Type B pancreatic cell (in vitro differentiated cells): ENCODE measurements around the gene TCF25. TPM values are rescaled to one million over a fixed set of nuclear protein-coding genes. Genes with fewer than 3 reads are reported as not detected.
"Not testable (repeated sequence)": the region's sequence is repeated elsewhere in the genome, so short reads cannot be mapped to it uniquely, and the experiment has no call there.

Experiments used
- DNase-seq: peaks from one replicate; pipeline ENCODE4 v3.0.0; 2021; ENCODE audit warnings: mixed read lengths; ENCODE audit not compliant: unreplicated experiment; ENCODE audit errors: extremely low spot score
- H3K27ac Mint-ChIP-seq: 2 replicates; pipeline ENCODE4 v1.8.0; 2021; ENCODE audit warnings: mild to moderate bottlenecking, mixed read lengths
- H3K27me3 Mint-ChIP-seq: 2 replicates; pipeline ENCODE4 v1.8.0; 2021; ENCODE audit warnings: mixed read lengths
- H3K36me3 Mint-ChIP-seq: 2 replicates; pipeline ENCODE4 v1.8.0; 2021; ENCODE audit warnings: mixed read lengths
- H3K4me1 Mint-ChIP-seq: one replicate; pipeline ENCODE4 v1.8.0; 2021; ENCODE audit warnings: mixed read lengths; ENCODE audit not compliant: unreplicated experiment
- H3K4me3 Mint-ChIP-seq: 2 replicates; pipeline ENCODE4 v1.8.0; 2021; ENCODE audit warnings: mild to moderate bottlenecking, mixed read lengths
- H3K9me3 Mint-ChIP-seq: 2 replicates; pipeline ENCODE4 v1.8.0; 2021; ENCODE audit warnings: mixed read lengths
- CTCF ChIP-seq: fragments of 200-600 bp; sonication (generic); conservative IDR thresholded peaks from 2 replicates; pipeline ENCODE4 v1.5.0; 2021; ENCODE audit warnings: antibody characterized with exemption, mild to moderate bottlenecking
- total RNA-seq: library from RNA; stranded (reverse); gene quantifications from 2 replicates; pipeline ENCODE4 v1.2.1, GENCODE V29; 2021; ENCODE audit warnings: low replicate concordance

Gene TCF25
- total RNA-seq, 1 donor from 2014 or later: 184 TPM

GRCh38 chr16:89828870-89829629 lies 44.3 kb upstream of the TCF25 start:
- TF ChIP-seq CTCF: no peak
- DNase-seq: no peak
- H3K27ac Mint-ChIP-seq: peak overlapping the region; percentile 63
- H3K4me3 Mint-ChIP-seq: peak overlapping the region; percentile 91
- peaks cover 14% of the 10 kb centered on the region for H3K4me1 Mint-ChIP-seq
- no peaks in the 10 kb centered on the region for H3K36me3 Mint-ChIP-seq
- no peaks in the 10 kb centered on the region for H3K9me3 Mint-ChIP-seq
- H3K27me3 Mint-ChIP-seq: no peaks in the 10 kb centered on the region

DNA sequence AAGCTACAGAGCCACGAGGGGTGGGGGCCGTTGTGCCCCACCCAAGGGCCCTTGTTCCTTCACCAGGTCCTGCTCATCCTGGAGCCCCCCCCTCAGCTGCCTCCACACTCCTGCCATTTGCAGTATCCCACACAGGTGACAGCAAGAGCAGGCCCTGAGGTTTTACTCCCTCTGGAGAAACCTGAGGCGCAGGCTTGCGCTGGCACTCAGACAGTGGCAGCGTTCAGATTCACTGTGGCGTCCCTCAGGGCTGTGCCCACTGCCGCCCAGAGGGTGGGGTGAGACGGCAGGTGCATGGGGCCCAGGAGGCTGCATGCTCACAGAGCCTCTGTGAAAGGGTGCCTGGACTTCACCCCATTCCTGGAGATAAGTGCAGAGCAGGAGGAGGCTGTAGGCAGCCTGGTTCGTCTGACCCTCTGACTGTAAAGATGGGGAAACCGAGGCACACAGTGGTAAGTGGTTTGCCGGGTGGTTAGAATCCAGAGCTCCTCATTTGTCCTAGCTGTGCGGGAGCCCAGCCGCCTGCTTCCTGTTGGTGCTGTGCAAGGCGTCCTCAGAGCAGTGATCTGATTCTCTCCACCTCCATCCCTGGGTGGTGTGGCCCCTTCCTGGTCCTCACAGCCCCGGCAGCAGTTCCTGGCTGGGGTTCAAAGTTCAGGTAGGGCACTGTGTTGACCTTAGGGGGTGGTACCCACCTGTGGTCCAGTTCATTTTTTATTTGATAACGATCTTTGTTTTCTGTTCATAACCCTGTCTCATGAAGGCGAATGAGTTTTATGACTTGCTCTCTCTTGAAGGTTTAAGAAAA lies 43.6 kb upstream of the TCF25 start:
- no peak for DNase-seq
- Mint-ChIP-seq H3K27me3 (no peaks in the 10 kb centered on the region), H3K27ac (peak overlapping the region; percentile 47), H3K9me3 (no peaks in the 10 kb centered on the region), H3K36me3 (peaks cover under 1% of the 10 kb centered on the region), H3K4me3 (peak overlapping the region; percentile 83), H3K4me1 (peaks cover 14% of the 10 kb centered on the region)
- TF ChIP-seq CTCF: no peak

- Mint-ChIP-seq H3K36me3 (peaks cover 4% of the 10 kb centered on the region), H3K27me3 (no peaks in the 10 kb centered on the region), H3K27ac (no peak overlapping the region), H3K4me1 (peaks cover 14% of the 10 kb centered on the region), H3K9me3 (no peaks in the 10 kb centered on the region), H3K4me3 (no peak overlapping the region)
- no peak for TF ChIP-seq CTCF
- no peak for DNase-seq
Observed at GRCh38 chr16:89831810-89832328, 41.5 kb upstream of the TCF25 start.

- not testable (repeated sequence) for DNase-seq
Observed at GRCh38 chr16:89833664-89834363, 39.6 kb upstream of the TCF25 start.

GRCh38 chr16:89834813-89835363 lies 38.5 kb upstream of the TCF25 start:
- H3K27ac Mint-ChIP-seq, DNase-seq, H3K4me3 Mint-ChIP-seq, H3K9me3 Mint-ChIP-seq, H3K27me3 Mint-ChIP-seq, H3K36me3 Mint-ChIP-seq: not testable (repeated sequence)
- peaks cover 11% of the 10 kb centered on the region for H3K4me1 Mint-ChIP-seq

More at GRCh38 chr16:89833664-89834363, 39.6 kb upstream of the TCF25 start:
- not testable (repeated sequence) for H3K4me1 Mint-ChIP-seq, H3K4me3 Mint-ChIP-seq, H3K36me3 Mint-ChIP-seq, H3K27ac Mint-ChIP-seq, H3K27me3 Mint-ChIP-seq, H3K9me3 Mint-ChIP-seq

- not testable (repeated sequence) for H3K4me3 Mint-ChIP-seq, H3K36me3 Mint-ChIP-seq, H3K9me3 Mint-ChIP-seq, H3K27ac Mint-ChIP-seq, H3K4me1 Mint-ChIP-seq, H3K27me3 Mint-ChIP-seq, DNase-seq
Observed at GRCh38 chr16:89836484-89836883, 36.9 kb upstream of the TCF25 start.
